Measurements from ENCODE around the gene KRT16.

The KRT16 gene

GRCh38 chr17:41575336-41575735, 37.2 kb downstream of the KRT16 start:
- Histone ChIP-seq H3K4me1 (ENCODE audit: control insufficient read depth, insufficient read depth, low read length) (peaks cover 7% of the 10 kb centered on the region), H3K9ac (ENCODE audit: low read length) (no peak overlapping the region), H3K36me3 (ENCODE audit: control insufficient read depth, insufficient read depth, low read length, severe bottlenecking) (no peaks in the 10 kb centered on the region), H3K27me3 (replicated peaks; ENCODE audit: control insufficient read depth, insufficient read depth, low read length) (peaks cover 66% of the 10 kb centered on the region), H3K9me3 (ENCODE audit: control insufficient read depth, low read length) (no peaks in the 10 kb centered on the region), H3K4me3 (ENCODE audit: low read length) (no peak overlapping the region)
- DNase-seq (ENCODE audit: low read depth), result no peak

GRCh38 chr17:41571561-41572434, 40.8 kb downstream of the KRT16 start, which contains the start of gene KRT9:
KRT9 (minus strand) TSS chr17:41572059; CDS start chr17:41571992, 67 bp downstream.
- H3K4me3 ChIP-seq (ENCODE audit: low read length), result no peak within 1 kb of the TSS
- H3K27me3 ChIP-seq (replicated peaks; ENCODE audit: control insufficient read depth, insufficient read depth, low read length), result peaks cover 78% of the 10 kb centered on the region
- no peak within 1 kb of the TSS for H3K9ac ChIP-seq (ENCODE audit: low read length)
- H3K4me1 ChIP-seq (ENCODE audit: control insufficient read depth, insufficient read depth, low read length), result no peaks in the 10 kb centered on the region
- no peak for DNase-seq (ENCODE audit: low read depth)
- H3K9me3 ChIP-seq (ENCODE audit: control insufficient read depth, low read length), result no peaks in the 10 kb centered on the region
- no peaks in the 10 kb centered on the region for H3K36me3 ChIP-seq (ENCODE audit: control insufficient read depth, insufficient read depth, low read length, severe bottlenecking)

- DNase-seq (ENCODE audit: low read depth), result no peak
- Histone ChIP-seq H3K27me3 (replicated peaks; ENCODE audit: control insufficient read depth, insufficient read depth, low read length) (peaks cover 67% of the 10 kb centered on the region), H3K9ac (ENCODE audit: low read length) (no peak overlapping the region), H3K9me3 (ENCODE audit: control insufficient read depth, low read length) (no peaks in the 10 kb centered on the region), H3K4me1 (ENCODE audit: control insufficient read depth, insufficient read depth, low read length) (peaks cover 6% of the 10 kb centered on the region), H3K4me3 (ENCODE audit: low read length) (no peak overlapping the region), H3K36me3 (ENCODE audit: control insufficient read depth, insufficient read depth, low read length, severe bottlenecking) (no peaks in the 10 kb centered on the region)
These were observed 45.2 kb downstream of the KRT16 start for GRCh38 chr17:41567317-41567716.

- peaks cover 9% of the 10 kb centered on the region for H3K4me1 ChIP-seq (ENCODE audit: control insufficient read depth, insufficient read depth, low read length)
- no peaks in the 10 kb centered on the region for H3K9me3 ChIP-seq (ENCODE audit: control insufficient read depth, low read length)
- no peak overlapping the region for H3K4me3 ChIP-seq (ENCODE audit: low read length)
- no peaks in the 10 kb centered on the region for H3K36me3 ChIP-seq (ENCODE audit: control insufficient read depth, insufficient read depth, low read length, severe bottlenecking)
- H3K27me3 ChIP-seq (replicated peaks; ENCODE audit: control insufficient read depth, insufficient read depth, low read length), result peaks cover 52% of the 10 kb centered on the region
- H3K9ac ChIP-seq (ENCODE audit: low read length), result no peak overlapping the region
- DNase-seq (ENCODE audit: low read depth), result no peak
These were observed 47.2 kb downstream of the KRT16 start for GRCh38 chr17:41565338-41565737.

GRCh38 chr17:41563607-41564170, 48.9 kb downstream of the KRT16 start:
- H3K36me3 ChIP-seq (ENCODE audit: control insufficient read depth, insufficient read depth, low read length, severe bottlenecking), result no peaks in the 10 kb centered on the region
- no peaks in the 10 kb centered on the region for H3K9me3 ChIP-seq (ENCODE audit: control insufficient read depth, low read length)
- H3K27me3 ChIP-seq (replicated peaks; ENCODE audit: control insufficient read depth, insufficient read depth, low read length), result peaks cover 36% of the 10 kb centered on the region
- peaks cover 22% of the 10 kb centered on the region for H3K4me1 ChIP-seq (ENCODE audit: control insufficient read depth, insufficient read depth, low read length)
- DNase-seq (ENCODE audit: low read depth), result no peak
- no peak overlapping the region for H3K4me3 ChIP-seq (ENCODE audit: low read length)
- H3K9ac ChIP-seq (ENCODE audit: low read length), result no peak overlapping the region

GRCh38 chr17:41561554-41561953, 51.0 kb downstream of the KRT16 start:
- Histone ChIP-seq H3K9ac (ENCODE audit: low read length) (no peak overlapping the region), H3K27me3 (replicated peaks; ENCODE audit: control insufficient read depth, insufficient read depth, low read length) (peaks cover 18% of the 10 kb centered on the region), H3K4me3 (ENCODE audit: low read length) (no peak overlapping the region), H3K4me1 (ENCODE audit: control insufficient read depth, insufficient read depth, low read length) (peaks cover 22% of the 10 kb centered on the region), H3K36me3 (ENCODE audit: control insufficient read depth, insufficient read depth, low read length, severe bottlenecking) (no peaks in the 10 kb centered on the region), H3K9me3 (ENCODE audit: control insufficient read depth, low read length) (no peaks in the 10 kb centered on the region)
- DNase-seq (ENCODE audit: low read depth), result no peak

Data from adipocyte (in vitro differentiated cells).